ENCODE data around the gene NFASC. TPM values are rescaled to one million over a fixed set of nuclear protein-coding genes. Genes with fewer than 3 reads are reported as not detected.

The NFASC gene
- total RNA-seq, 2 experiments from 2014 or later, result not detected

DNA sequence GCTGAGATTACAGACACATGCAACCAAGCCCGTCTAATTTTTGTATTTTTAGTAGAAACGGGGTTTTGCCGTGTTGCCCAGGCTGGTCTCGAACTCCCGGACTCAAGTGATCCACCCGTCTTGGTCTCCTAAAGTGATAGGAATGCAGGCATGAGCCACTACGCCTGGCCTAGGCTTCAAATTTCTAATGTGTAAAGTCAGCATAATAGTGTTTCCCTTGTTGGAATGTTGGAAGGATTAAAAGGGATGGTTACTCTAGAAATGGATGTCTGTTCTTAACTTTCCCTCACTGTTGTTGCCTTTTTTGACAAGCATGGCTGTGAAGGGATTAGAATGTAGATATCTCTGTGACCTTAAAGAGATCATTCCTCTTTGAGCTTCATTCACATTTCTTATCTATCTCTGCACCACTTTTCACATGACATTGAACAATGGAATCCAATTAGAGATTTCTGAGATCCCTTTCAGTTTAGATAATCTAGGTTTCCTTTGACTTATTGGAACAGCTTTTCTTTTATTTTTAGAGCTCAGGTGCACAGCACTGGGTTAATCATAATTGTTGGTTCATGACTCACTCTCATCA lies 33.7 kb downstream of the NFASC start:
- CTCF ChIA-PET, result no interaction called here
- peaks cover 3 to 8% of the 10 kb centered on the region in 2 experiments for H3K27me3 ChIP-seq (ENCODE audit: control insufficient read depth in 1 of 2, insufficient read depth in 2 of 2, low read length in 2 of 2)
- H3K4me1 ChIP-seq (ENCODE audit: insufficient read depth, low read length), result no peaks in the 10 kb centered on the region
- no peaks in the 10 kb centered on the region for H3K4me1 Mint-ChIP-seq (ENCODE audit: low read depth)
- intact Hi-C loops (cut with DNase I, micrococcal nuclease), result no loop called here
- no peak overlapping the region for H3K4me3 ChIP-seq (ENCODE audit: low read length)
- POLR2A ChIA-PET, result no interaction called here
- H3K9me3 Mint-ChIP-seq, result no peaks in the 10 kb centered on the region
- no peak for DNase-seq
- no peak overlapping the region for H3K27ac Mint-ChIP-seq
- ATAC-seq (ENCODE audit: poor library complexity), result no peak
- TF ChIP-seq, protein P1, sequence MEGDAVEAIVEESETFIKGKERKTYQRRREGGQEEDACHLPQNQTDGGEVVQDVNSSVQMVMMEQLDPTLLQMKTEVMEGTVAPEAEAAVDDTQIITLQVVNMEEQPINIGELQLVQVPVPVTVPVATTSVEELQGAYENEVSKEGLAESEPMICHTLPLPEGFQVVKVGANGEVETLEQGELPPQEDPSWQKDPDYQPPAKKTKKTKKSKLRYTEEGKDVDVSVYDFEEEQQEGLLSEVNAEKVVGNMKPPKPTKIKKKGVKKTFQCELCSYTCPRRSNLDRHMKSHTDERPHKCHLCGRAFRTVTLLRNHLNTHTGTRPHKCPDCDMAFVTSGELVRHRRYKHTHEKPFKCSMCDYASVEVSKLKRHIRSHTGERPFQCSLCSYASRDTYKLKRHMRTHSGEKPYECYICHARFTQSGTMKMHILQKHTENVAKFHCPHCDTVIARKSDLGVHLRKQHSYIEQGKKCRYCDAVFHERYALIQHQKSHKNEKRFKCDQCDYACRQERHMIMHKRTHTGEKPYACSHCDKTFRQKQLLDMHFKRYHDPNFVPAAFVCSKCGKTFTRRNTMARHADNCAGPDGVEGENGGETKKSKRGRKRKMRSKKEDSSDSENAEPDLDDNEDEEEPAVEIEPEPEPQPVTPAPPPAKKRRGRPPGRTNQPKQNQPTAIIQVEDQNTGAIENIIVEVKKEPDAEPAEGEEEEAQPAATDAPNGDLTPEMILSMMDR (IDR thresholded peaks at IDR 0.05), result no peak
- H3K36me3 Mint-ChIP-seq (ENCODE audit: low read depth), result no peaks in the 10 kb centered on the region
- peaks cover 47% of the 10 kb centered on the region for H3K27me3 Mint-ChIP-seq
- no peaks in the 10 kb centered on the region for H3K36me3 ChIP-seq (ENCODE audit: insufficient read depth, low read length)
- H3K9me3 ChIP-seq (ENCODE audit: control insufficient read depth in 1 of 2, insufficient read depth in 1 of 2, low read length in 2 of 2), result no peaks in the 10 kb centered on the region
- no peak overlapping the region for H3K4me3 Mint-ChIP-seq
- no peak overlapping the region for H3K27ac ChIP-seq (ENCODE audit: low read depth in 1 of 2, low read length in 2 of 2)

DNA sequence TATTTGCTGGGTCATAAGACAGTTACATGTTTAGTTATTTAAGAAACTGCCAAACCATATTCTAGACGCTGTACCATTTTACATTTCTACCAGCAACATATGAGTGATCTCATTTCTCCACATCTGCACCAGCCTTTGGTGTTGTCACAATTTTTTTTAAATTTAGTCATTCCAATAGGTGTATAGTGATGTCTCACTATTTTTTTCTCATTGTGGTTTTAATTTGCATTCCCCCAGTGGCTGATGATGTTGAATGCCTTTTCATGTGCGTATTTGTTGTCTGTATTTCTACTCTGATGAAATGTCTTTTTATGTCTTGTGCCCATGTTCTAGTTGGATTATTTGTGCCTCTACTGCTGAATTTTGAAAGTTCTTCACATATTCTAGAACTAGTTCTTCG lies 38.4 kb downstream of the NFASC start:
- H3K4me3 Mint-ChIP-seq, result no peak overlapping the region
- Histone ChIP-seq H3K9me3 (ENCODE audit: control insufficient read depth in 1 of 2, insufficient read depth in 1 of 2, low read length in 2 of 2) (no peaks in the 10 kb centered on the region), H3K27ac (ENCODE audit: low read depth in 1 of 2, low read length in 2 of 2) (no peak overlapping the region), H3K4me1 (ENCODE audit: insufficient read depth, low read length) (no peaks in the 10 kb centered on the region), H3K36me3 (ENCODE audit: insufficient read depth, low read length) (no peaks in the 10 kb centered on the region), H3K4me3 (ENCODE audit: low read length) (no peak overlapping the region), H3K27me3 (ENCODE audit: control insufficient read depth in 1 of 2, insufficient read depth in 2 of 2, low read length in 2 of 2) (peaks cover 4 to 9% of the 10 kb centered on the region in 2 experiments)
- no peak overlapping the region for H3K27ac Mint-ChIP-seq
- ChIA-PET CTCF (no interaction called here), POLR2A (no interaction called here)
- H3K9me3 Mint-ChIP-seq, result peaks cover under 1% of the 10 kb centered on the region
- intact Hi-C loops (cut with DNase I, micrococcal nuclease), result no loop called here
- TF ChIP-seq, protein P1 (IDR thresholded peaks at IDR 0.05), result no peak
- ATAC-seq (ENCODE audit: poor library complexity) (no peak), DNase-seq (no peak)
- no peaks in the 10 kb centered on the region for H3K36me3 Mint-ChIP-seq (ENCODE audit: low read depth)
- no peaks in the 10 kb centered on the region for H3K4me1 Mint-ChIP-seq (ENCODE audit: low read depth)
- H3K27me3 Mint-ChIP-seq, result peaks cover 23% of the 10 kb centered on the region

DNA sequence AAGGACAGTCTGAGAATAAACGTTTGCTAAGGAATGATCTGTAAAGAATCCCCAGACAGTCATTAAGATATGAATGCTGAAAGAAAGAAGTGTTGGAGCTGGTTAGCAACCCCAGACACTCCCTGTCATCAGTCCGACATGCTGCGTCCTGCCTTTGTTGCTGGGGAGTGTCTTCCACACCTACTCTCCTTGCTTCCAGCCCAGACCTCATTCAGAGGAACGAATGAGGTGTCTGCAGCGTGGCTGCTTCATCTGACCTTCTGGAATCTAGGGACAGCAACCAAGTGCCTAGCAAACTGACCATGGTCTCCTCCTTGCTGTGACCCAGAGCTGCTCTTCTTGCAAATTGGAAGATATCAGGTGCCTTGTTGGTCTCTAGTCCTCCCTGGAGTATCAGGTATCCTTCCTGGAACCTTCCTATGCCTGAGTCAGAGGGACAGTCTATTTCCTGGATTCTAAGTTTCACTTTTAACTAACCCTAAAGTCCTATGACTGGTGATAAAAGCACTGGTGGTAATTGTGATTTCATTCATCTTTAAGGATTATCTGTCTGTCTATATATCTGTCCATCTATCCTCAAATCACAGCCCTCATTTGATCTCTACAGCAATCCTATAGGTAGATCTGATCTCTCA lies 45.3 kb downstream of the NFASC start:
- CTCF ChIA-PET, result no interaction called here

More for the DNA sequence above, 45.3 kb downstream of the NFASC start:
- DNase-seq (no peak), ATAC-seq (ENCODE audit: poor library complexity) (no peak)
- H3K4me1 Mint-ChIP-seq (ENCODE audit: low read depth), result no peaks in the 10 kb centered on the region
- Histone ChIP-seq H3K4me3 (ENCODE audit: low read length) (no peak overlapping the region), H3K27ac (ENCODE audit: low read depth in 1 of 2, low read length in 2 of 2) (no peak overlapping the region), H3K36me3 (ENCODE audit: insufficient read depth, low read length) (no peaks in the 10 kb centered on the region), H3K27me3 (ENCODE audit: control insufficient read depth in 1 of 2, insufficient read depth in 2 of 2, low read length in 2 of 2) (peaks cover 4 to 11% of the 10 kb centered on the region in 2 experiments), H3K4me1 (ENCODE audit: insufficient read depth, low read length) (no peaks in the 10 kb centered on the region), H3K9me3 (ENCODE audit: control insufficient read depth in 1 of 2, insufficient read depth in 1 of 2, low read length in 2 of 2) (no peaks in the 10 kb centered on the region)
- peaks cover 5% of the 10 kb centered on the region for H3K9me3 Mint-ChIP-seq
- H3K36me3 Mint-ChIP-seq (ENCODE audit: low read depth), result no peaks in the 10 kb centered on the region
- POLR2A ChIA-PET, result no interaction called here
- TF ChIP-seq, protein P1 (IDR thresholded peaks at IDR 0.05), result no peak
- peaks cover 17% of the 10 kb centered on the region for H3K27me3 Mint-ChIP-seq
- no peak overlapping the region for H3K4me3 Mint-ChIP-seq
- intact Hi-C loops (cut with DNase I, micrococcal nuclease), result no loop called here
- no peak overlapping the region for H3K27ac Mint-ChIP-seq
